Activated CD8-positive, alpha-beta memory T cell treated with anti-CD3 and anti-CD28 coated beads, Interleukin-2, amount 50 U/mL, for 24 hours (primary cell): ENCODE measurements around the gene NUDT15.
"Not testable (repeated sequence)": the region's sequence is repeated elsewhere in the genome, so short reads cannot be mapped to it uniquely, and the experiment has no call there.

Source experiments
- DNase-seq: peaks from one replicate; pipeline ENCODE4 v3.0.0-alpha.2; 2020; ENCODE audit errors: extremely low read depth

NUDT15 gene

GRCh38 chr13:48037346-48038173 lies at the start of gene NUDT15:
Gene NUDT15 (plus strand): TSS chr13:48037726. CDS start chr13:48037747, 21 bp downstream.
- peak; percentile 83 for DNase-seq

- no peak for DNase-seq
These were observed 47.1 kb upstream of the NUDT15 start for GRCh38 chr13:47990427-47990826.

- no peak for DNase-seq
These were observed 46.5 kb upstream of the NUDT15 start for GRCh38 chr13:47990920-47991466.

GRCh38 chr13:47991859-47992258 lies 45.7 kb upstream of the NUDT15 start:
- DNase-seq = no peak

GRCh38 chr13:47997384-47997783 lies 40.1 kb upstream of the NUDT15 start:
- DNase-seq = no peak

- no peak for DNase-seq
These were observed 37.6 kb upstream of the NUDT15 start for GRCh38 chr13:47999973-48000372.

- no peak for DNase-seq
These were observed 36.9 kb upstream of the NUDT15 start for GRCh38 chr13:48000559-48001113.

- DNase-seq = peak; percentile 73
These were observed 36.2 kb upstream of the NUDT15 start, which contains the start of gene SUCLA2 for GRCh38 chr13:48001114-48001881. Gene SUCLA2 (minus strand): TSS chr13:48001273. CDS start chr13:48001269, 4 bp downstream.

GRCh38 chr13:48001999-48002398 lies 35.5 kb upstream of the NUDT15 start:
- not testable (repeated sequence) for DNase-seq

GRCh38 chr13:48004201-48004600 lies 33.3 kb upstream of the NUDT15 start:
- DNase-seq = no peak

GRCh38 chr13:48006396-48006795 lies 31.1 kb upstream of the NUDT15 start:
- DNase-seq = no peak

- no peak for DNase-seq
These were observed 28.2 kb upstream of the NUDT15 start for GRCh38 chr13:48009284-48009683.

- DNase-seq = no peak
These were observed 26.8 kb upstream of the NUDT15 start for GRCh38 chr13:48010698-48011097.

GRCh38 chr13:48012668-48013067 lies 24.9 kb upstream of the NUDT15 start:
- no peak for DNase-seq

GRCh38 chr13:48014359-48014758 lies 23.2 kb upstream of the NUDT15 start:
- DNase-seq = no peak

GRCh38 chr13:48018637-48019036 lies 18.9 kb upstream of the NUDT15 start:
- DNase-seq = no peak

- no peak for DNase-seq
These were observed 17.7 kb upstream of the NUDT15 start for GRCh38 chr13:48019796-48020195.

GRCh38 chr13:48028066-48028465 lies 9.5 kb upstream of the NUDT15 start:
- DNase-seq = no peak

- no peak for DNase-seq
These were observed 7.7 kb upstream of the NUDT15 start for GRCh38 chr13:48029859-48030258.

- no peak for DNase-seq
These were observed 1.2 kb downstream of the NUDT15 start for GRCh38 chr13:48038761-48039160.

GRCh38 chr13:48040049-48040448 lies 2.5 kb downstream of the NUDT15 start:
- no peak for DNase-seq

GRCh38 chr13:48040896-48041295 lies 3.4 kb downstream of the NUDT15 start:
- no peak for DNase-seq
